ENCODE data around the gene EID1. TPM values are rescaled to one million over a fixed set of nuclear protein-coding genes. Genes with fewer than 3 reads are reported as not detected.

The EID1 gene
- total RNA-seq, 1 donor from 2014 or later, result 118 TPM

DNA sequence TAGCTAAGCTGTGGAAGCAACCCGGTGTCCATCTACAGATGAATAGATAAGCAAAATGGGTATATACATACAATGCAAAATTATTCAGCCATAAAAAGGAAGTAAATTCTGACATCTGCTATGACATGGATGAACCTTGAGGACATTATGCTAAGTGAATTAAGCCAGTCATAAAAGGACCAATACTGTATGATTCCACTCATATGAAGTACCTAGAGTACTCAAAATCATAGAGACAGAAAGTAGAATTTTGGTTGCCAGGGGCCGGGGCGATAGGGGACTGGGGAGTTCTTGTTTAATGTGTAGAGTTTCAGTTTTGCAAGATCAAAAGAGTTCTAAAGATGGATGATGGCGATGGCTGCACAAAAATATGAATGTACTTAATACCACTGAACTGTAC, 10.3 kb downstream of the EID1 start:
- H3K9me3 Mint-ChIP-seq (ENCODE audit: low read depth), result no peaks in the 10 kb centered on the region
- no peaks in the 10 kb centered on the region for H3K27me3 Mint-ChIP-seq (ENCODE audit: low read depth)
- DNase-seq (ENCODE audit: low spot score), result no peak
- H3K4me1 Mint-ChIP-seq (ENCODE audit: low read depth), result peaks cover 76% of the 10 kb centered on the region
- H3K4me3 Mint-ChIP-seq (ENCODE audit: unreplicated experiment), result no peak overlapping the region
- TF ChIP-seq, protein P1, sequence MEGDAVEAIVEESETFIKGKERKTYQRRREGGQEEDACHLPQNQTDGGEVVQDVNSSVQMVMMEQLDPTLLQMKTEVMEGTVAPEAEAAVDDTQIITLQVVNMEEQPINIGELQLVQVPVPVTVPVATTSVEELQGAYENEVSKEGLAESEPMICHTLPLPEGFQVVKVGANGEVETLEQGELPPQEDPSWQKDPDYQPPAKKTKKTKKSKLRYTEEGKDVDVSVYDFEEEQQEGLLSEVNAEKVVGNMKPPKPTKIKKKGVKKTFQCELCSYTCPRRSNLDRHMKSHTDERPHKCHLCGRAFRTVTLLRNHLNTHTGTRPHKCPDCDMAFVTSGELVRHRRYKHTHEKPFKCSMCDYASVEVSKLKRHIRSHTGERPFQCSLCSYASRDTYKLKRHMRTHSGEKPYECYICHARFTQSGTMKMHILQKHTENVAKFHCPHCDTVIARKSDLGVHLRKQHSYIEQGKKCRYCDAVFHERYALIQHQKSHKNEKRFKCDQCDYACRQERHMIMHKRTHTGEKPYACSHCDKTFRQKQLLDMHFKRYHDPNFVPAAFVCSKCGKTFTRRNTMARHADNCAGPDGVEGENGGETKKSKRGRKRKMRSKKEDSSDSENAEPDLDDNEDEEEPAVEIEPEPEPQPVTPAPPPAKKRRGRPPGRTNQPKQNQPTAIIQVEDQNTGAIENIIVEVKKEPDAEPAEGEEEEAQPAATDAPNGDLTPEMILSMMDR (IDR thresholded peaks at IDR 0.05), result no peak
- H3K36me3 Mint-ChIP-seq (ENCODE audit: low read depth), result no peaks in the 10 kb centered on the region
- H3K27ac Mint-ChIP-seq (ENCODE audit: unreplicated experiment), result peak overlapping the region; percentile 62

GRCh38 chr15:48888836-48889235, 10.9 kb downstream of the EID1 start:
- DNase-seq (ENCODE audit: low spot score), result no peak
- no peaks in the 10 kb centered on the region for H3K9me3 Mint-ChIP-seq (ENCODE audit: low read depth)
- peak overlapping the region; percentile 62 for H3K27ac Mint-ChIP-seq (ENCODE audit: unreplicated experiment)
- no peaks in the 10 kb centered on the region for H3K27me3 Mint-ChIP-seq (ENCODE audit: low read depth)
- H3K4me1 Mint-ChIP-seq (ENCODE audit: low read depth), result peaks cover 78% of the 10 kb centered on the region
- TF ChIP-seq, protein P1 (IDR thresholded peaks at IDR 0.05), result no peak
- H3K4me3 Mint-ChIP-seq (ENCODE audit: unreplicated experiment), result no peak overlapping the region
- H3K36me3 Mint-ChIP-seq (ENCODE audit: low read depth), result no peaks in the 10 kb centered on the region

DNA sequence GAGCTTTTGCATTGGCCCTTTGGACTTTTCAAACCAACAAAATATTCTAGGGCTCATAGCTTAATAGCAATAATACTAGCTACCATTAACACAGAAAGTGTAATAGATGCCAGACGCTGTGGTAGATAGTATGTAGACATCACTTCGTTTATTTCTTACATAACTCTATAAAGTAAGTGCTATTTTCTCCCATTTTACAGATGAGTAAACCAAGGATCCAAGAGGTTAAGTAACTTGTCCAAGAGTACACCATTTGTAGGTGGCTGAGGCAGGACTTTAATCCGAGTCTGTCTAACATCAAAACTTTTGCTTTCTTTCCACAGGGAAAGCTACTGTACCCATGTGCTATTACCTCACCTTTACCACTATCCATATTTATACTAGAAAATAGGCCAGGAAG, 12.0 kb downstream of the EID1 start:
- no peak overlapping the region for H3K4me3 Mint-ChIP-seq (ENCODE audit: unreplicated experiment)
- H3K36me3 Mint-ChIP-seq (ENCODE audit: low read depth), result no peaks in the 10 kb centered on the region
- H3K9me3 Mint-ChIP-seq (ENCODE audit: low read depth), result no peaks in the 10 kb centered on the region
- TF ChIP-seq, protein P1 (IDR thresholded peaks at IDR 0.05), result no peak
- H3K4me1 Mint-ChIP-seq (ENCODE audit: low read depth), result peaks cover 71% of the 10 kb centered on the region
- no peak overlapping the region for H3K27ac Mint-ChIP-seq (ENCODE audit: unreplicated experiment)
- H3K27me3 Mint-ChIP-seq (ENCODE audit: low read depth), result no peaks in the 10 kb centered on the region
- DNase-seq (ENCODE audit: low spot score), result no peak

GRCh38 chr15:48890375-48890972, 12.5 kb downstream of the EID1 start:
- Mint-ChIP-seq H3K27ac (ENCODE audit: unreplicated experiment) (peak overlapping the region; percentile 86), H3K4me3 (ENCODE audit: unreplicated experiment) (no peak overlapping the region), H3K4me1 (ENCODE audit: low read depth) (peaks cover 66% of the 10 kb centered on the region), H3K36me3 (ENCODE audit: low read depth) (no peaks in the 10 kb centered on the region), H3K9me3 (ENCODE audit: low read depth) (no peaks in the 10 kb centered on the region), H3K27me3 (ENCODE audit: low read depth) (no peaks in the 10 kb centered on the region)
- TF ChIP-seq, protein P1 (IDR thresholded peaks at IDR 0.05), result no peak
- no peak for DNase-seq (ENCODE audit: low spot score)

GRCh38 chr15:48891232-48891765, 13.4 kb downstream of the EID1 start:
- H3K4me3 Mint-ChIP-seq (ENCODE audit: unreplicated experiment), result no peak overlapping the region
- TF ChIP-seq, protein P1 (IDR thresholded peaks at IDR 0.05), result no peak
- DNase-seq (ENCODE audit: low spot score), result no peak
- no peaks in the 10 kb centered on the region for H3K27me3 Mint-ChIP-seq (ENCODE audit: low read depth)
- H3K27ac Mint-ChIP-seq (ENCODE audit: unreplicated experiment), result peak overlapping the region; percentile 17
- peaks cover 61% of the 10 kb centered on the region for H3K4me1 Mint-ChIP-seq (ENCODE audit: low read depth)
- H3K36me3 Mint-ChIP-seq (ENCODE audit: low read depth), result no peaks in the 10 kb centered on the region
- no peaks in the 10 kb centered on the region for H3K9me3 Mint-ChIP-seq (ENCODE audit: low read depth)
